HG02840 (cell line): Measurements from ENCODE around the gene SUMO2.
"Not testable (repeated sequence)": the region's sequence is repeated elsewhere in the genome, so short reads cannot be mapped to it uniquely, and the experiment has no call there.

ENCODE experiments used
- ATAC-seq: cut with Tn5 transposase; IDR thresholded peaks from one replicate; pipeline ENCODE4 v1.9.1; 2021; ENCODE audit warnings: mild to moderate bottlenecking, moderate library complexity, moderate number of reproducible peaks; ENCODE audit not compliant: unreplicated experiment, low FRiP score

SUMO2 gene

DNA sequence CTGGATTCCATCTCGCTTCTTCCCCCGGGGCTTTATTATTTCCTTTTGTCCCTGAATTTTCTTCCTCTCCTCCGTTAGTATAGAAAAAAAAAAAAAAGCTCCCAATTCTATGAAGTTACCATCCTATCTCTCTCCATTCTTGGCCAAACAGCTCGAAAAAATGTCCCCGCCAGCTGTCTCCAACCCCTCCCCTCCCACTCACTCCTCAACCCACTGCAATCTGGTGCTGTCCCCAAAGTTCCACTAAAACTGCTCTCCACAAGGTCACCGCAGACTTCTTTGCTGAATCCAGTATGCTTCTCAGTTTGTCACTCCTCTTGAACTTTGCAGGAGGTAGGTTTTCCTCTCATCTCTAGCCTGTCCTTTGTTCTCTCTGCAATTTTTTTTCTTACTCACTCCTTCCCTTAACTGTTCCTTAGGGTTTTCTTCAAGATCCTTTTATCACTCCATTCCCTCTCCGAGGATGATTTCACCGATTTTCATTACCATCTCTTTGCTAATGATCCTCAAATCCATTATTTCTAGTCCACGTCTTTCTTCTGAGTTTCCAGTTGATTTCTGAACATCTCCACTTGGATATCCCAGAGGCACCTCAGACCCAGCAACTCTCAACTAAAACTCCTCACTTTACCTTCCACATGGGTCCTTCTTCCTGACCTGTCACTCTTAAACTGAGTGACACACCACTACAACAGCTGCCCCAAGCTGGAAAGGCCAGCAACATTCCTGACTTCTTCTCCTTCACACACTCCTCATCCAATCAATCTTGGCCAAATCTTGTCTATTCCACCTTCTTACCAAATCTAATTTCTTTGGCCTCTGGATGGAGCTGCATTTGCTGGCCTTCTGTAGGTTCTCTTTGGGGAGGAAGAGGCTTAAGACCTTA lies 1.5 kb upstream of the SUMO2 start:
- no peak for ATAC-seq

- peak; percentile 9 for ATAC-seq
These were observed 515 bp downstream of the SUMO2 start for GRCh38 chr17:75182319-75182568.

- ATAC-seq, result no peak
These were observed 996 bp downstream of the SUMO2 start for GRCh38 chr17:75181608-75182318.

DNA sequence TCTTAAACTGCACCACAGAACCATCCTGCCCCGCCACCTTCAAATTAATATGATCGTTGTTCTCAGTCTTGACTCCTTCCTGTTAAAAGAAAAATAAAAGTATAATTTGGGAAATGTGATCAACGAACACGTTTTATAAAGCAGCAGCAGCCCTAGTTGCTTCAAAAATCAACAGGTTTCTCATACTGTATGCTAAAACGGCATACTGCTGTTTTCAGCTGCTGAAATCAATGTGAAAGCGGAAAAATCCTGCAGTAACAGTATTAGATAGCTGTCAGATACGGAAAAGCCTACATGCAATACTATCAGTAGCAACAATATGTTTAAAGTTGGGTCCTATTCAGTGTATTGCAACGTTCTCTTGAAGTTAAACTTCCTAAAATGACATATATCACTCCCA lies 1.6 kb downstream of the SUMO2 start:
- ATAC-seq, result no peak

- ATAC-seq, result no peak
These were observed 4.3 kb downstream of the SUMO2 start for GRCh38 chr17:75178453-75178852.

- ATAC-seq, result no peak
These were observed 6.1 kb downstream of the SUMO2 start for GRCh38 chr17:75176625-75177024.

DNA sequence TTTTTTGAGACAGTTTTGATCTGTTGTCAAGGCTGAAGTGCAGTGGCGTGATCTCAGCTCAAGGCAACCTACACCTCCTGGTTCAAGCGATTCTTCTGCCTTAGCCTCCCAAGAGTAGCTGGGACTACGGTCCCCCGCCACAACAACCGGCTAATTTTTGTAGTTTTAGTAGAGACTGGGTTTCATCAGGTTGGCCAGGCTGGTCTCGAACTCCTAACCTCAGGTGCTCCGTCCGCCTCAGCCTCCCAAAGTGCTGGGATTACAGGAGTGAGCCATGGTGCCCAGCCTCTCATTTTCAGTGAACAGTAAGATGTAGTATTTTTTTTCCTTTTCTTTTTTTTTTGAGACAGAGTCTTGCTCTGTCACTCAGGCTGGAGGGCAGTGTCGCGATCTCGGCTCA lies 7.8 kb downstream of the SUMO2 start:
- no peak for ATAC-seq

GRCh38 chr17:75173526-75173925 lies 9.2 kb downstream of the SUMO2 start:
- ATAC-seq, result no peak

GRCh38 chr17:75168998-75169397 lies 13.8 kb downstream of the SUMO2 start:
- no peak for ATAC-seq

GRCh38 chr17:75164606-75165005 lies 18.2 kb downstream of the SUMO2 start:
- not testable (repeated sequence) for ATAC-seq

DNA sequence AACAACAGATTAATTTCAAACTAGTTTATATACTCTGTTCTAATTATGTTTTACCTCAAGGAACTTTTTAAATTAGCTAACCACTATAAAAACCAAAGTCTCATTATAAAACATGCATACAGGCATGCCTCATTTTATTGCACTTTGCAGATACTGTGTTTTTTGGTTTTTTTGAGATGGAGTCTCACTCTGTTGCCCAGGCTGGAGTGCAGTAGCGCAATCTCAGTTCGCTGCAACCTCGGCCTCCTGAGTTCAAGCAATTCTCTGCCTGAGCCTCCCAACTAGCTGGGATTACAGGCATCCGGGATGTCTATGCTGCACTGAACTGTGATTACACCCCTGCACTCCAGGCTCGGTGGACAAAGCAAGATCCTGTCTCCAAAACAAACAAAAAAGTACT lies 19.7 kb downstream of the SUMO2 start:
- ATAC-seq, result no peak

DNA sequence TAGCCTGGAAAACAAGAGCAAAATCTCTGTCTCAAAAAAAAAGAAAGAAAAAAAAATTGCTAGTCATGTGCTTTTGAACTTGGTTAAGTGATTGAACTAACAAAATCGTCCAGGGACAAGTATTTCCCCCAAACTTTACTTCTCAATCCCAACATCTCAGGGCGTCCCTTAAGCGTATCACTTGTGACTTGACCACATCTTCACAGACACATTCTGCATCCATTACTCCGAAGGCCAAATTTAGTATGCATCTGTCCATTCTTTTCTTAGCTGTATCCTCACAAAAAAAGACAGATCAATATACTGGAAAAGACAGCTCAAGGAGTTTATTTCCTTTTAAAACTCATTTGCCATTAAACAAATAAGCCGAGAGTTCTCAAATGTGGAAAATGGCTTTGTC lies 22.5 kb downstream of the SUMO2 start:
- no peak for ATAC-seq

DNA sequence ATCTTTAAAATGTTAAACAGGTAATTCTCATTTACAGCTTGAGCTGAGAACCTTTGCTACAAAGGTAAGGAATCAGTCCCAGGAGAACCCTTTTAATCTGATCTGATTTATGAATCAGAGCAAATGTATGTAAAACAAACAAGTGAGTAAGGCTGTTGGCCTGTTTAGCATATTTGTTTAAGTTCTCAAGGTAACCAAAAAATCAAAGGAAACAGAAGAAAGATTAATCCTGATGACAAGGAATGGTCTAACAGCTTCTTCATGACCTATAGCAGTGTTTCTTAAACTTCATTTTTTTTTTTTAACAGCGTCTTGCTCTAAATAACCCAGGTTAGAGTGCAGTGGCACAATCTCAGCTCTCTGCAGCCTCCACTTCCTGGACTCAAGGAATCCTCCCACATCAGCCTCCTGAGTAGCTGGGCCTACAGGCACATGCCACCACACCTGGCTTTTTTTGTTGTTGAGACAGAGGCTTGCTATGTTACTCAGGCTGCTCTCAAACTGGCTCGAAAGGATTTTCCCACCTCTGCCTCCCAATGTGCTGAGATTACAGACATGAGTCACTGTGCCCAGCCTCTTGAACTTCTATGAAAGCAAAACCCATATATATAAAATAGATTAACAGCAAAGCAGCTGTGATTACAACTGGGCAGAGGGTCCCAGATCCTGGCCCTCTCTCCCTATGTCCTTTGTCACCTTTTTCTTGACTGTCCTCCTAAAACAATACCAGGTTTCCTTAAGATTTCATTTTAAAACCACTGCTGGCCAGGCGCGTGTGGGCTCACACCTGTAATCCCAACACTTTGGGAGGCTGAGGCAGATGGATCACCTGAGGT lies 23.3 kb downstream of the SUMO2 start:
- no peak for ATAC-seq

DNA sequence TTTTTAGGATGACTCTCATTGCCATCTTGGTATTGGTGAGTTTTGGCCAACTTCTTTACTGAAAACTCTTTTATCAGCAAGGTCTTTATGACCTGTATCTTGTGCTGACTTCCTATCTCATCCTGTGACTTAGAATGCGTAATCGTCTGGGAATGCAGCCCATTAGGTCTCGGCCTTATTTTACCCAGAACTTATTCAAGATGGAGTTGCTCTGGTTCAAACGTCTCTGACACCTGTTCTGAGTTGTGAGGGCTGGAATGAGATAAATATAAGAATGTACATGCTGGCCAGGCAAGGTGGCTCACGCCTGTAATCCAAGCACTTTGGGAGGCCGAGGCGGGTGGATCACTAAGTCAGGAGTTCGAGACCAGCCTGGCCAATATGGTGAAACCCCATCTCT lies 24.3 kb downstream of the SUMO2 start:
- not testable (repeated sequence) for ATAC-seq

DNA sequence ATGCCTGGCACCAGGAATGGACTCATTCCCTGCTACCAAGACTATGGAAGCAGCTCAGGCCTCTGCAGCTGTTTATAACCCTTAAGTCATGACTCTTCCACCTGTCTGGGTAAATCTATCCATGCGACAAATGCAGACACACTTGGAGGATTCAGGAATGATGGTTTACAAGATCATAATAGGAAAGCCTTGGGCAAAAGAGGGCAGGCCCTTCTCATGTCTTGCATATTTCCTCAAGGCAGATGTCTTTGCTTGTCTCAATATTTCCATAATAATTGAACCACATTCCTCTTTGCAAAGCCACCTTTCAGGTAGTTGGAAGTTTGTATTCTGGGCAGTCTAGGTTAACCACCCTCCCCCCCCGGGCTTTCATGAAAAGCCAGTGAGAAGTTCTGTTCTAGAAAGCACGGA lies 27.6 kb downstream of the SUMO2 start:
- ATAC-seq, result no peak

- ATAC-seq, result peak; percentile 93
These were observed 28.3 kb downstream of the SUMO2 start, which contains the start of gene JPT1 for GRCh38 chr17:75154195-75155106. JPT1 (minus strand) TSS chr17:75154512; CDS start chr17:75154397, 115 bp downstream.

- no peak for ATAC-seq
These were observed 29.0 kb downstream of the SUMO2 start for GRCh38 chr17:75153780-75154194.

GRCh38 chr17:75152922-75153779 lies 29.6 kb downstream of the SUMO2 start:
- ATAC-seq, result no peak

DNA sequence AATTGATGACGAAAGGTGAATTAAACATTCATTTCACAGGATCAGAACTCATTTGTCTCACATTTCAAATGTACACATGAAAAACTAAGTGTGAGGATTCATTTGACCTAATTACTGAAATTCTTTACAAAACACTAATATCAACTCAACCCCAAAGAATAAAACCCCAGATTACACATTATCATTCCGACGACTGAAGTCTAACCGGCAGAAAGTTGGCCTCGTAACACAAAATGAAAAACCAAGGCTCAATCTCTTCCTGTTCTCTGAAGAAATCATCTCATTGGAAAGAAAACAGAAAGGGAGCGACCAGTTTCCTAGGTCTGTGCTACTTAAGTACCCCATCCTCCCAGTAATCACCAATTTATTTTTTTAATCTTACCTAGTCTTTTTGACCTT lies 30.2 kb downstream of the SUMO2 start:
- ATAC-seq, result no peak
